Caco-2 (cell line): Measurements from ENCODE around the gene URAD. TPM values are rescaled to one million over a fixed set of nuclear protein-coding genes. Genes with fewer than 3 reads are reported as not detected.

Experiments
- BruUV-seq: library from RNA; stranded (reverse); fragments of 400-500 nt; replicated peaks from 2 replicates; lab custom pipeline; 2021; lab: Mats Ljungman, UMichigan
- CTCF ChIA-PET: fragments of 300-600 bp; sonication (Branson Sonifier 250); formaldehyde crosslinking; loops from one replicate; lab custom pipeline; 2022; ENCODE audit warnings: antibody characterized with exemption; lab: Charles Lee
- POLR2A ChIA-PET: fragments of 300-600 bp; sonication (Branson Sonifier 250); formaldehyde crosslinking; loops from one replicate; lab custom pipeline; 2022; ENCODE audit warnings: antibody characterized with exemption; lab: Charles Lee
- DNase-seq, 2 experiments: peaks; one replicate each; pipeline versions ENCODE4 v3.0.0 to v3.0.0-alpha.2; 2020 to 2022
- H3K27me3 ChIP-seq: replicated peaks from 2 replicates; pipeline ENCODE4 v1.6.0; 2011; ENCODE audit warnings: low read length; ENCODE audit not compliant: control insufficient read depth, insufficient read depth
- H3K36me3 ChIP-seq: 2 replicates; pipeline ENCODE4 v1.5.1; 2011; ENCODE audit warnings: low read length; ENCODE audit not compliant: control insufficient read depth, insufficient read depth
- H3K4me1 ChIP-seq: fragments of 250-450 bp; sonication (Bioruptor Pico); 2 replicates; pipeline ENCODE4 v1.5.1; 2020; ENCODE audit warnings: mild to moderate bottlenecking
- H3K4me3 ChIP-seq: 2 replicates; pipeline ENCODE4 v1.5.1; 2011; ENCODE audit warnings: low read depth, mild to moderate bottlenecking, control low read depth, low read length
- H3K9me3 ChIP-seq: fragments of 250-450 bp; sonication (Bioruptor Pico); 2 replicates; pipeline ENCODE4 v1.5.1; 2020; ENCODE audit warnings: mild to moderate bottlenecking, moderate library complexity
- H3K27ac Mint-ChIP-seq: one replicate; pipeline ENCODE4 v1.8.0; 2022; ENCODE audit warnings: mixed read lengths; ENCODE audit not compliant: unreplicated experiment
- H3K27me3 Mint-ChIP-seq: one replicate; pipeline ENCODE4 v1.8.0; 2022; ENCODE audit warnings: mixed read lengths; ENCODE audit not compliant: insufficient read depth, unreplicated experiment
- H3K36me3 Mint-ChIP-seq: one replicate; pipeline ENCODE4 v1.8.0; 2022; ENCODE audit warnings: mild to moderate bottlenecking, mixed read lengths; ENCODE audit not compliant: insufficient read depth, unreplicated experiment
- H3K4me1 Mint-ChIP-seq: one replicate; pipeline ENCODE4 v1.8.0; 2022; ENCODE audit warnings: low read depth, mixed read lengths; ENCODE audit not compliant: unreplicated experiment
- H3K4me3 Mint-ChIP-seq: one replicate; pipeline ENCODE4 v1.8.0; 2022; ENCODE audit warnings: mild to moderate bottlenecking, moderate library complexity, mixed read lengths; ENCODE audit not compliant: unreplicated experiment
- H3K9me3 Mint-ChIP-seq: one replicate; pipeline ENCODE4 v1.8.0; 2022; ENCODE audit warnings: mixed read lengths; ENCODE audit not compliant: unreplicated experiment
- CTCF ChIP-seq, 2 experiments: fragments of 200-600 bp in 1 of 2; IDR thresholded peaks; 1 replicate in 1 of 2; 2 replicates in 1 of 2; pipeline versions ENCODE4 v1.5.1 to v1.8.0; 2011 to 2022; ENCODE audit warnings: antibody characterized with exemption in 1 of 2, control low read depth in 1 of 2, inconsistent platforms in 1 of 2, low read depth in 1 of 2, low read length in 1 of 2, mild to moderate bottlenecking in 1 of 2, moderate library complexity in 1 of 2; ENCODE audit not compliant: insufficient read depth in 1 of 2, severe bottlenecking in 1 of 2, unreplicated experiment in 1 of 2
- intact Hi-C: fragments of 100-400 bp; cut with micrococcal nuclease; formaldehyde crosslinking; loops from one replicate; pipeline ENCODE4 v1.10.0; 2022; ENCODE audit not compliant: unreplicated experiment
- total RNA-seq: library from RNA; stranded (reverse); gene quantifications from 2 replicates; pipeline ENCODE4 v1.2.3, GENCODE V29; 2022

URAD gene
- total RNA-seq, 1 experiment from 2014 or later: 5.2 TPM

GRCh38 chr13:27975564-27976361, 12.7 kb downstream of the URAD start:
- Histone ChIP-seq H3K4me3 (no peak overlapping the region), H3K4me1 (peaks cover 44% of the 10 kb centered on the region), H3K9me3 (no peaks in the 10 kb centered on the region), H3K36me3 (no peaks in the 10 kb centered on the region), H3K27me3 (no peaks in the 10 kb centered on the region)
- intact Hi-C loops: no loop called here
- no TSS peak for BruUV-seq
- H3K36me3 Mint-ChIP-seq: peaks cover 5% of the 10 kb centered on the region
- TF ChIP-seq CTCF (IDR thresholded peaks at IDR 0.05; ENCODE audit: insufficient read depth in 1 of 2, low read depth in 1 of 2, low read length in 1 of 2, severe bottlenecking in 1 of 2, unreplicated experiment in 1 of 2): no peak
- DNase-seq: no peak
- POLR2A ChIA-PET: interaction anchor here (0.6 kb wide), 2 partner anchors 11 to 22 kb away, joined by 5 to 6 read pairs; no protein-coding TSS in a partner anchor
- H3K4me1 Mint-ChIP-seq: peaks cover 16% of the 10 kb centered on the region
- no peaks in the 10 kb centered on the region for H3K27me3 Mint-ChIP-seq
- no peak overlapping the region for H3K27ac Mint-ChIP-seq
- no peak overlapping the region for H3K4me3 Mint-ChIP-seq
- H3K9me3 Mint-ChIP-seq: no peaks in the 10 kb centered on the region
- CTCF ChIA-PET: interaction anchor here (0.7 to 1.5 kb wide), 4 partner anchors 8 to 146 kb away, joined by 3 to 9 read pairs (median 5); partner anchors contain the start of gene URAD

GRCh38 chr13:27973961-27974662, 14.4 kb downstream of the URAD start:
- no peak for TF ChIP-seq CTCF (IDR thresholded peaks at IDR 0.05; ENCODE audit: insufficient read depth in 1 of 2, low read depth in 1 of 2, low read length in 1 of 2, severe bottlenecking in 1 of 2, unreplicated experiment in 1 of 2)
- H3K4me3 Mint-ChIP-seq: no peak overlapping the region
- POLR2A ChIA-PET: no interaction called here
- BruUV-seq: no TSS peak
- H3K36me3 Mint-ChIP-seq: peaks cover 7% of the 10 kb centered on the region
- H3K4me1 Mint-ChIP-seq: peaks cover 12% of the 10 kb centered on the region
- Histone ChIP-seq H3K9me3 (no peaks in the 10 kb centered on the region), H3K36me3 (no peaks in the 10 kb centered on the region), H3K4me3 (no peak overlapping the region), H3K27me3 (no peaks in the 10 kb centered on the region), H3K4me1 (peaks cover 43% of the 10 kb centered on the region)
- H3K27ac Mint-ChIP-seq: no peak overlapping the region
- intact Hi-C loops: no loop called here
- no peaks in the 10 kb centered on the region for H3K9me3 Mint-ChIP-seq
- DNase-seq: no peak
- CTCF ChIA-PET: interaction anchor here (0.7 to 1.5 kb wide), 2 partner anchors 20 to 59 kb away, joined by 4 to 9 read pairs; no protein-coding TSS in a partner anchor
- no peaks in the 10 kb centered on the region for H3K27me3 Mint-ChIP-seq

GRCh38 chr13:27973291-27973690, 15.2 kb downstream of the URAD start:
- Histone ChIP-seq H3K27me3 (no peaks in the 10 kb centered on the region), H3K4me3 (no peak overlapping the region), H3K4me1 (peaks cover 37% of the 10 kb centered on the region), H3K36me3 (no peaks in the 10 kb centered on the region), H3K9me3 (no peaks in the 10 kb centered on the region)
- Mint-ChIP-seq H3K4me3 (no peak overlapping the region), H3K4me1 (peaks cover 10% of the 10 kb centered on the region), H3K36me3 (peaks cover 15% of the 10 kb centered on the region), H3K9me3 (no peaks in the 10 kb centered on the region), H3K27me3 (no peaks in the 10 kb centered on the region), H3K27ac (no peak overlapping the region)
- CTCF ChIA-PET: interaction anchor here (0.7 kb wide), 1 partner anchor 59 kb away, joined by 4 read pairs; no protein-coding TSS in a partner anchor
- intact Hi-C loops: no loop called here
- TF ChIP-seq CTCF (IDR thresholded peaks at IDR 0.05; ENCODE audit: insufficient read depth in 1 of 2, low read depth in 1 of 2, low read length in 1 of 2, severe bottlenecking in 1 of 2, unreplicated experiment in 1 of 2): no peak
- BruUV-seq: no TSS peak
- no peak for DNase-seq
- POLR2A ChIA-PET: no interaction called here
